ENCODE measurements around the gene HSD17B1.

Gene HSD17B1

GRCh38 chr17:42563543-42563942 lies 10.8 kb downstream of the HSD17B1 start:
- 0 out of 2 replicates have a peak overlapping the region, but pooled peaks have one; percentile 87 for H3K9ac ChIP-seq (ENCODE audit: low read depth, low read length)
- no peaks in the 10 kb centered on the region for H3K9me3 ChIP-seq (ENCODE audit: control insufficient read depth, insufficient read depth, low read length)
- no peaks in the 10 kb centered on the region for H3K36me3 ChIP-seq (ENCODE audit: insufficient read depth, low read length)
- H3K4me1 ChIP-seq (ENCODE audit: insufficient read depth, low read length): peaks cover 7% of the 10 kb centered on the region; the same call in 1 of the 2 replicates

GRCh38 chr17:42563950-42564349 lies 11.2 kb downstream of the HSD17B1 start:
- Histone ChIP-seq H3K4me1 (ENCODE audit: insufficient read depth, low read length) (peaks cover 7% of the 10 kb centered on the region; the same call in 1 of the 2 replicates), H3K9me3 (ENCODE audit: control insufficient read depth, insufficient read depth, low read length) (no peaks in the 10 kb centered on the region), H3K36me3 (ENCODE audit: insufficient read depth, low read length) (no peaks in the 10 kb centered on the region), H3K9ac (ENCODE audit: low read depth, low read length) (no peak overlapping the region)

- H3K36me3 ChIP-seq (ENCODE audit: insufficient read depth, low read length): no peaks in the 10 kb centered on the region
- H3K4me1 ChIP-seq (ENCODE audit: insufficient read depth, low read length): peaks cover 7% of the 10 kb centered on the region; the same call in 1 of the 2 replicates
- H3K9ac ChIP-seq (ENCODE audit: low read depth, low read length): no peak overlapping the region
- no peaks in the 10 kb centered on the region for H3K9me3 ChIP-seq (ENCODE audit: control insufficient read depth, insufficient read depth, low read length)
Observed at GRCh38 chr17:42564815-42565522, 12.2 kb downstream of the HSD17B1 start.

- Histone ChIP-seq H3K9me3 (ENCODE audit: control insufficient read depth, insufficient read depth, low read length) (no peaks in the 10 kb centered on the region), H3K4me1 (ENCODE audit: insufficient read depth, low read length) (peaks cover 7% of the 10 kb centered on the region; the same call in 1 of the 2 replicates), H3K9ac (ENCODE audit: low read depth, low read length) (no peak overlapping the region), H3K36me3 (ENCODE audit: insufficient read depth, low read length) (no peaks in the 10 kb centered on the region)
Observed at GRCh38 chr17:42565523-42566214, 12.9 kb downstream of the HSD17B1 start.

- Histone ChIP-seq H3K9ac (ENCODE audit: low read depth, low read length) (peak overlapping the region; percentile 94), H3K4me1 (ENCODE audit: insufficient read depth, low read length) (peaks cover 7% of the 10 kb centered on the region; the same call in 1 of the 2 replicates), H3K36me3 (ENCODE audit: insufficient read depth, low read length) (no peaks in the 10 kb centered on the region), H3K9me3 (ENCODE audit: control insufficient read depth, insufficient read depth, low read length) (no peaks in the 10 kb centered on the region)
Observed at GRCh38 chr17:42566215-42566882, 13.6 kb downstream of the HSD17B1 start.

- no peaks in the 10 kb centered on the region for H3K9me3 ChIP-seq (ENCODE audit: control insufficient read depth, insufficient read depth, low read length)
- H3K36me3 ChIP-seq (ENCODE audit: insufficient read depth, low read length): peaks cover 4% of the 10 kb centered on the region; the same call in 1 of the 2 replicates
- peaks cover 7% of the 10 kb centered on the region; the same call in 1 of the 2 replicates for H3K4me1 ChIP-seq (ENCODE audit: insufficient read depth, low read length)
- peak within 1 kb of the TSS; percentile 94 for H3K9ac ChIP-seq (ENCODE audit: low read depth, low read length)
Observed at GRCh38 chr17:42566883-42567573, 14.3 kb downstream of the HSD17B1 start, which contains the start of gene MLX. Gene MLX, plus strand, starts transcription at chr17:42567100. Its CDS starts 25 bp downstream, at chr17:42567125.

GRCh38 chr17:42568341-42569111 lies 15.8 kb downstream of the HSD17B1 start:
- Histone ChIP-seq H3K4me1 (ENCODE audit: insufficient read depth, low read length) (no peaks in the 10 kb centered on the region; the same call in 1 of the 2 replicates), H3K9me3 (ENCODE audit: control insufficient read depth, insufficient read depth, low read length) (no peaks in the 10 kb centered on the region), H3K36me3 (ENCODE audit: insufficient read depth, low read length) (peaks cover 14% of the 10 kb centered on the region; the same call in 1 of the 2 replicates), H3K9ac (ENCODE audit: low read depth, low read length) (no peak overlapping the region)

GRCh38 chr17:42571435-42572225 lies 18.9 kb downstream of the HSD17B1 start:
- 0 out of 2 replicates have a peak, but pooled peaks cover 1% of the 10 kb centered on the region for H3K4me1 ChIP-seq (ENCODE audit: insufficient read depth, low read length)
- no peak overlapping the region for H3K9ac ChIP-seq (ENCODE audit: low read depth, low read length)
- H3K9me3 ChIP-seq (ENCODE audit: control insufficient read depth, insufficient read depth, low read length): no peaks in the 10 kb centered on the region
- peaks cover 25% of the 10 kb centered on the region for H3K36me3 ChIP-seq (ENCODE audit: insufficient read depth, low read length)

- Histone ChIP-seq H3K9me3 (ENCODE audit: control insufficient read depth, insufficient read depth, low read length) (no peaks in the 10 kb centered on the region), H3K9ac (ENCODE audit: low read depth, low read length) (no peak overlapping the region), H3K36me3 (ENCODE audit: insufficient read depth, low read length) (peaks cover 25% of the 10 kb centered on the region), H3K4me1 (ENCODE audit: insufficient read depth, low read length) (peaks cover 3% of the 10 kb centered on the region; the same call in 1 of the 2 replicates)
Observed at GRCh38 chr17:42573095-42573494, 20.4 kb downstream of the HSD17B1 start.

- Histone ChIP-seq H3K9ac (ENCODE audit: low read depth, low read length) (no peak overlapping the region), H3K36me3 (ENCODE audit: insufficient read depth, low read length) (peaks cover 25% of the 10 kb centered on the region), H3K4me1 (ENCODE audit: insufficient read depth, low read length) (peaks cover 3% of the 10 kb centered on the region; the same call in 1 of the 2 replicates), H3K9me3 (ENCODE audit: control insufficient read depth, insufficient read depth, low read length) (no peaks in the 10 kb centered on the region)
Observed at GRCh38 chr17:42574463-42574862, 21.7 kb downstream of the HSD17B1 start.

- Histone ChIP-seq H3K4me1 (ENCODE audit: insufficient read depth, low read length) (peaks cover 3% of the 10 kb centered on the region; the same call in 1 of the 2 replicates), H3K36me3 (ENCODE audit: insufficient read depth, low read length) (peaks cover 23% of the 10 kb centered on the region), H3K9ac (ENCODE audit: low read depth, low read length) (peak overlapping the region; percentile 96), H3K9me3 (ENCODE audit: control insufficient read depth, insufficient read depth, low read length) (no peaks in the 10 kb centered on the region)
Observed at GRCh38 chr17:42577140-42577531, 24.4 kb downstream of the HSD17B1 start.

GRCh38 chr17:42577532-42578281 lies 25.0 kb downstream of the HSD17B1 start, which contains the start of gene PSMC3IP:
Gene PSMC3IP, minus strand, starts transcription at chr17:42577729. Its CDS starts 43 bp downstream, at chr17:42577686.
- Histone ChIP-seq H3K9ac (ENCODE audit: low read depth, low read length) (peak within 1 kb of the TSS; percentile 96), H3K4me1 (ENCODE audit: insufficient read depth, low read length) (peaks cover 3% of the 10 kb centered on the region; the same call in 1 of the 2 replicates), H3K9me3 (ENCODE audit: control insufficient read depth, insufficient read depth, low read length) (no peaks in the 10 kb centered on the region), H3K36me3 (ENCODE audit: insufficient read depth, low read length) (peaks cover 24% of the 10 kb centered on the region)
